OCI-LY1 (cell line): ENCODE results near the gene FCRL5.

Experiments used
- EZH2 ChIP-seq: fragments of 200-600 bp; sonication (generic), shearing (Covaris generic); IDR thresholded peaks from 2 replicates; pipeline ENCODE4 v1.8.0; 2017; ENCODE audit warnings: borderline replicate concordance, mixed run types, mild to moderate bottlenecking, antibody characterized with exemption, low read length, moderate library complexity, mixed read lengths
- TF ChIP-seq, protein P1 (sequence below): fragments of 200-600 bp; sonication (generic), shearing (Covaris generic); IDR thresholded peaks from 2 replicates; pipeline ENCODE4 v1.5.1; 2017; ENCODE audit warnings: mild to moderate bottlenecking, antibody characterized with exemption, low read length, moderate library complexity, mixed read lengths

DNA sequence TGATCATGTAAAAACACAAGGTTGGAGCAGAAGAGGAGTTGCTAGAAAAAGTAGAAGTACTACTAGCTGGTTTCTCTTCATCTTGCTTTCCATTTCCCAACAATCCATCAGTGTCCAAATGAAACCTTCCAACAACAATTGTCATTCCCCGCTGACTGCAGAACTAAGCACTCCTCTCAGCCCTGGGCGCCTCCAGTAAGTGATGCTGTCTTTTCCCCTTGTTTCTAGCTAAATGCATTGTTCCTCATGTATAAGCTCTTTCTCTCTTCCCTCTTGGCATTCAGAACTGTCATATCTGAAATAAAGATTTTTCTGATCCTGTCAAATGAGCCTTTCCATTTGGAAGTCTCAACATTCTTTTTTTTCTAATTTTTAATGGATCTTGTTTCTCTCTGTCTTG lies 68.7 kb downstream of the FCRL5 start:
- TF ChIP-seq, protein P1, sequence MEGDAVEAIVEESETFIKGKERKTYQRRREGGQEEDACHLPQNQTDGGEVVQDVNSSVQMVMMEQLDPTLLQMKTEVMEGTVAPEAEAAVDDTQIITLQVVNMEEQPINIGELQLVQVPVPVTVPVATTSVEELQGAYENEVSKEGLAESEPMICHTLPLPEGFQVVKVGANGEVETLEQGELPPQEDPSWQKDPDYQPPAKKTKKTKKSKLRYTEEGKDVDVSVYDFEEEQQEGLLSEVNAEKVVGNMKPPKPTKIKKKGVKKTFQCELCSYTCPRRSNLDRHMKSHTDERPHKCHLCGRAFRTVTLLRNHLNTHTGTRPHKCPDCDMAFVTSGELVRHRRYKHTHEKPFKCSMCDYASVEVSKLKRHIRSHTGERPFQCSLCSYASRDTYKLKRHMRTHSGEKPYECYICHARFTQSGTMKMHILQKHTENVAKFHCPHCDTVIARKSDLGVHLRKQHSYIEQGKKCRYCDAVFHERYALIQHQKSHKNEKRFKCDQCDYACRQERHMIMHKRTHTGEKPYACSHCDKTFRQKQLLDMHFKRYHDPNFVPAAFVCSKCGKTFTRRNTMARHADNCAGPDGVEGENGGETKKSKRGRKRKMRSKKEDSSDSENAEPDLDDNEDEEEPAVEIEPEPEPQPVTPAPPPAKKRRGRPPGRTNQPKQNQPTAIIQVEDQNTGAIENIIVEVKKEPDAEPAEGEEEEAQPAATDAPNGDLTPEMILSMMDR, result no peak
- no peak for TF ChIP-seq EZH2
